HG02884 (cell line): ENCODE results near the gene MRPS17.
"Not testable (repeated sequence)": the region's sequence is repeated elsewhere in the genome, so short reads cannot be mapped to it uniquely, and the experiment has no call there.

ENCODE experiments used
- ATAC-seq: cut with Tn5 transposase; IDR thresholded peaks from one replicate; pipeline ENCODE4 v1.9.1; 2021; ENCODE audit warnings: mild to moderate bottlenecking, moderate library complexity; ENCODE audit not compliant: unreplicated experiment

Gene MRPS17

GRCh38 chr7:55951637-55952351, at the start of gene MRPS17:
Gene MRPS17, plus strand, starts transcription at chr7:55951877. Its CDS starts 1,319 bp downstream, at chr7:55953196.
- ATAC-seq = peak; percentile 100

GRCh38 chr7:55903985-55904759, 47.5 kb upstream of the MRPS17 start:
- peak; percentile 98 for ATAC-seq

- ATAC-seq = no peak
Measured at GRCh38 chr7:55912748-55913158, 38.9 kb upstream of the MRPS17 start.

- ATAC-seq = no peak
Measured at GRCh38 chr7:55917771-55918170, 33.9 kb upstream of the MRPS17 start.

GRCh38 chr7:55928006-55928767, 23.5 kb upstream of the MRPS17 start:
- ATAC-seq = no peak

- ATAC-seq = no peak
Measured at GRCh38 chr7:55931421-55932151, 20.1 kb upstream of the MRPS17 start.

- ATAC-seq = no peak
Measured at GRCh38 chr7:55939514-55940123, 12.1 kb upstream of the MRPS17 start.

GRCh38 chr7:55946545-55946944, 5.1 kb upstream of the MRPS17 start:
- ATAC-seq = no peak

- ATAC-seq = not testable (repeated sequence)
Measured at GRCh38 chr7:55952352-55952671, 635 bp downstream of the MRPS17 start.

GRCh38 chr7:55953707-55954475, 2.2 kb downstream of the MRPS17 start:
- ATAC-seq = no peak

GRCh38 chr7:55957190-55957589, 5.5 kb downstream of the MRPS17 start:
- ATAC-seq = no peak

- ATAC-seq = no peak
Measured at GRCh38 chr7:55962014-55962413, 10.3 kb downstream of the MRPS17 start.

GRCh38 chr7:55963584-55964168, 12.0 kb downstream of the MRPS17 start:
- no peak for ATAC-seq

- peak; percentile 76 for ATAC-seq
Measured at GRCh38 chr7:55964261-55965099, 12.8 kb downstream of the MRPS17 start, which contains the start of gene NIPSNAP2. Gene NIPSNAP2, plus strand, starts transcription at chr7:55964585. Its CDS starts 25 bp downstream, at chr7:55964610.

- no peak for ATAC-seq
Measured at GRCh38 chr7:55965100-55965470, 13.4 kb downstream of the MRPS17 start.

- no peak for ATAC-seq
Measured at GRCh38 chr7:55965805-55966421, 14.2 kb downstream of the MRPS17 start.

GRCh38 chr7:55966851-55967250, 15.2 kb downstream of the MRPS17 start:
- ATAC-seq = no peak

- ATAC-seq = no peak
Measured at GRCh38 chr7:55969391-55969790, 17.7 kb downstream of the MRPS17 start.
